Pancreas (tissue), 10 donors: ENCODE measurements around the gene ZFP1. TPM values are rescaled to one million over a fixed set of nuclear protein-coding genes. Genes with fewer than 3 reads are reported as not detected.

ENCODE experiments used
- ATAC-seq, 4 donors: fragments of 200-7000 bp; cut with Tn5 transposase; one replicate each; pipeline versions ENCODE4 v1.8.0 to v1.9.1; 2020; ENCODE audit warnings: mild to moderate bottlenecking in 4 of 4, moderate library complexity in 4 of 4
- DNase-seq, 6 donors: peaks; one replicate each; pipeline ENCODE4 v3.0.0-alpha.2; 2020
- FAIRE-seq: peaks from 2 replicates; lab custom pipeline; 2012; peaks lifted over from hg19 to GRCh38; lab: Jason Lieb, UNC
- H3K27ac ChIP-seq, 4 donors: fragments of 200-600 bp; sonication (generic); 1 replicate in 3 of 4; 2 replicates in 1 of 4; pipeline versions ENCODE4 v1.5.0 to v1.8.0; 2020
- H3K27me3 ChIP-seq, 4 donors: fragments of 200-600 bp; one replicate each; pipeline ENCODE4 v1.8.0; 2021
- H3K36me3 ChIP-seq, 3 donors: fragments of 200-600 bp; sonication (generic) in 1 of 3; one replicate each; pipeline versions ENCODE4 v1.5.0 to v1.8.0; 2020 to 2021
- H3K4me1 ChIP-seq, 3 donors: fragments of 200-600 bp; one replicate each; pipeline ENCODE4 v1.8.0; 2021
- H3K4me3 ChIP-seq, 4 donors: fragments of 200-600 bp; sonication (generic) in 2 of 4; one replicate each; pipeline versions ENCODE4 v1.5.0 to v1.8.0; 2020 to 2021
- H3K9me3 ChIP-seq, 4 donors: fragments of 200-600 bp; one replicate each; pipeline ENCODE4 v1.8.0; 2021
- WGBS, 2 donors: extraction: QIAGEN DNeasy Blood & Tissue Kit; methylation state at CpG; one replicate each; pipeline ENCODE4 v1.1.7; 2013; 5-methylcytosine and 5-hydroxymethylcytosine counted together
- intact Hi-C, 3 donors: fragments of 100-400 bp; cut with DNase I; formaldehyde crosslinking; loops; one replicate each; pipeline versions ENCODE4 v1.11.1 to v1.14.2; 2022
- polyA plus RNA-seq, 2 donors: library from polyadenylated mRNA; stranded (reverse); fragments of 200-250 nt; gene quantifications; one replicate each; pipeline ENCODE4 v1.2.3, GENCODE V29; 2013
- total RNA-seq, 6 donors: library from RNA; stranded (reverse); fragmentation: NEBNext Ultra II Directional in 4 of 6; extraction: Animal tissue kit (Norgen Biotek cat#: 25700) in 4 of 6; gene quantifications; one replicate each; pipeline versions ENCODE4 v1.2.1 to v1.2.4, GENCODE V29; 2021 to 2023
- TF ChIP-seq, protein P1 (sequence below), 4 donors: fragments of 200-600 bp; sonication (generic) in 3 of 4; IDR thresholded peaks; one replicate each; pipeline versions ENCODE4 v1.5.0 to v1.8.0; 2021; ENCODE audit warnings: antibody characterized with exemption in 4 of 4
- donor health status: healthy with polysubstance abuse.
- donor health status: DM: no; HTN: no; CAD: no; lungs with moderate emphysema.
- donor health status: DM: no; HTN: no; CAD: no.
- donor health status: control.
- donor health status: control.
- donor health status: Bipolar disorder and iron deficiency.
- donor health status: DM: yes; HTN: yes; CAD: no.
- donor health status: DM: no; HTN: no; CAD: no.
- donor health status: DM: no; HTN: no; CAD: no.
- donor health status: DM: yes; HTN: yes; CAD: no.

Gene ZFP1
- total and polyA plus RNA-seq, 8 donors, result 1.8 to 4.2 (median 3.1) TPM

DNA sequence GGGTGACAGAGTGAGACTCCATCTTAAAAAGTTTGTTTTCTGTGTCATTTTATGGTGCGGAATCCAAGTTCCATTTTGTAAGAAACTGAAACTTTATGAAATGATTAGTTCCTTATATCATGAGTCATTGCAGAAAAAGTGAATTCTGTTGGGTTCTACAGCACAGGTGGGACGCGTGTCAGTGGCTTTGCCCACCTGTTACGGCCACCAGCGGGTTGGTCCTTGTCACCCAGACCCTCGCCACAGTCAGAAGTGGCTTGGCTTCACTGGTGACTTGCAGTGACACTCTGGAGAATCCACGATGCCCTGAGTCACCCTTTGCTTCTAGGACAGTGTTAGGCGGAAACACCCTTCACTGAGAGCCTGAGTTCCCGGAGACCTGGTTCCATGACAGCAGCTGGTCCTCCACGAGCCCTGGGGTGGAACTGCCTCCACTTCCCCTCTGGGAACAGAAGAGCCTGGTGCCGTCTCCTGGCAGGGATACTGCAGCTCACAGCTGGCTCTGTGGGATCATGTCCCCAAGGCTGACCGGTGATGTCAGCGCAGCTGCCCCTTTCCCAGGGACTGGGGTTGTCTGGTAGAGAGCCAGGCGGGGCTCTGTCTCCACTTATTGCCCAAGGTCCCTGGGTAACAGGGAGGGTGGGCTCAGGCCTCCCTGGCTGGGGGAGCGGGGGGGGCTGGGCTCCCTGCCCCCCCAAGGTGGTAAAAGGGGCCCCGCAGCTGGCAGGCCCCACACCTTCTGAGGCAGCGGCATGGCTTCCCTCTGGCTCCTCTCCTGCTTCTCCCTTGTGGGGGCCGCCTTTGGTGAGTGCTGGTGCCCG, 70.1 kb downstream of the ZFP1 start, which contains the start of gene CTRB1:
TSS of gene CTRB1 (plus strand) at position 733 of the 821 bp plus-strand sequence. CDS start at position 753, 20 bp downstream.
- ATAC-seq (peak; percentile 53 to 65 (median 60)), FAIRE-seq (no peak), DNase-seq (peak; percentile 93 to 99 (median 98))
- peak within 1 kb of the TSS; percentile 11 to 60 (median 46) for H3K4me3 ChIP-seq
- intact Hi-C loops, result no loop called here
- no peaks in the 10 kb centered on the region for H3K9me3 ChIP-seq
- TF ChIP-seq, protein P1, sequence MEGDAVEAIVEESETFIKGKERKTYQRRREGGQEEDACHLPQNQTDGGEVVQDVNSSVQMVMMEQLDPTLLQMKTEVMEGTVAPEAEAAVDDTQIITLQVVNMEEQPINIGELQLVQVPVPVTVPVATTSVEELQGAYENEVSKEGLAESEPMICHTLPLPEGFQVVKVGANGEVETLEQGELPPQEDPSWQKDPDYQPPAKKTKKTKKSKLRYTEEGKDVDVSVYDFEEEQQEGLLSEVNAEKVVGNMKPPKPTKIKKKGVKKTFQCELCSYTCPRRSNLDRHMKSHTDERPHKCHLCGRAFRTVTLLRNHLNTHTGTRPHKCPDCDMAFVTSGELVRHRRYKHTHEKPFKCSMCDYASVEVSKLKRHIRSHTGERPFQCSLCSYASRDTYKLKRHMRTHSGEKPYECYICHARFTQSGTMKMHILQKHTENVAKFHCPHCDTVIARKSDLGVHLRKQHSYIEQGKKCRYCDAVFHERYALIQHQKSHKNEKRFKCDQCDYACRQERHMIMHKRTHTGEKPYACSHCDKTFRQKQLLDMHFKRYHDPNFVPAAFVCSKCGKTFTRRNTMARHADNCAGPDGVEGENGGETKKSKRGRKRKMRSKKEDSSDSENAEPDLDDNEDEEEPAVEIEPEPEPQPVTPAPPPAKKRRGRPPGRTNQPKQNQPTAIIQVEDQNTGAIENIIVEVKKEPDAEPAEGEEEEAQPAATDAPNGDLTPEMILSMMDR (IDR thresholded peaks at IDR 0.05), result no peak
- 42 to 51% methylated on average over 18 to 19 of the region's 19 CpGs for WGBS, 2 donors
- peak within 1 kb of the TSS; percentile 86 to 98 (median 91) for H3K27ac ChIP-seq
- no peaks in the 10 kb centered on the region for H3K27me3 ChIP-seq
- peaks cover 0 to 4% (median 0%) of the 10 kb centered on the region in 3 donors for H3K36me3 ChIP-seq
- peaks cover 4 to 11% (median 11%) of the 10 kb centered on the region in 3 donors for H3K4me1 ChIP-seq

DNA sequence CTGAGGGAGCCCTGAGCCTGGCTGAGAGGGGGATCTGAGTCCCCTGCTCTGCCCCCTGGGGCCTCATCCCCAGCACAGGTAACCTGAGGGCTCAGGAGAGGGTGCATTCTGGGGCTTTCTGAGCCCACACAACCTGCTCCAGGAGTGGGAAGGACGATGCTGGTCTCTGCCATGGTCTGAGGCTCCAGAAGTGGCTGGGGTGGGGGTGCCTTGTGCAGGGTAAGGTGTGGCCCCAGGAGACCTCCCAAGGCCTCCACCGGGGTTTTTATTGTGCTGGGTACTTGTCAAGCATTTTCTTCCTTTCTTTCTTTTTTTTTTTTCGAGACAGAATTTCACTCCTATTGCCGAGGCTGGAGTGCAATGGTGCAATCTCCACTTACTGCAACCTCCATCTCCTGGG, 70.8 kb downstream of the ZFP1 start:
- Histone ChIP-seq H3K27me3 (no peaks in the 10 kb centered on the region), H3K9me3 (no peaks in the 10 kb centered on the region), H3K36me3 (peaks cover 0 to 4% (median 0%) of the 10 kb centered on the region in 3 donors), H3K27ac (peak overlapping the region; percentile 86 to 98 (median 91)), H3K4me3 (peak overlapping the region; percentile 11 to 60 (median 46)), H3K4me1 (peaks cover 4 to 11% (median 11%) of the 10 kb centered on the region in 3 donors)
- intact Hi-C loops, result no loop called here
- FAIRE-seq (no peak), DNase-seq (no peak), ATAC-seq (peak; percentile 0 to 13 (median 2))
- WGBS, 2 donors, result 28 to 40% methylated on average over 4 of the region's 4 CpGs
- TF ChIP-seq, protein P1 (IDR thresholded peaks at IDR 0.05), result no peak

DNA sequence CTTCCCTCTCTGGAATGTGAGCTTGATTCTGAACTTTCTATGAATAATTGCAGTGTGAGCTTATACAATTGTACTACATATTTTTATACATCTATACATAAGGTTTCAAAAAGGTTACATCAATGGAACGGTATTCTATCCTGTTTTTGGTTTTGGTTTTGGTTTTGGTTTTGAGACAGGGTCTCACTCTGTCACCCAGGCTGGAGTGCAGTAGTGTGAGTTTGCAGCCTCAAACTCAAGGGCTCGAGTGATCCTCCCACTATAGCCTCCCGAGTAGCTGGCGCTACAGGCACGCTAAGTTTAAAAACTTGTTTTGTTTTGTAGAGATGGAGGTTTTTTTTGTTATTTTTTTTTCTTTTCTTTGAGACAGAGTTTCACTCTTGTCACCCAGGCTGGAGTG, 71.5 kb downstream of the ZFP1 start:
- H3K27ac ChIP-seq, result peak overlapping the region; percentile 86 to 98 (median 91)
- WGBS, 2 donors, result 30 to 40% methylated on average over 5 of the region's 5 CpGs
- intact Hi-C loops, result loop anchor here in 1 of 3 donors (2.0 kb wide), 1 partner anchor 19 kb away; no protein-coding TSS in a partner anchor
- no peaks in the 10 kb centered on the region for H3K9me3 ChIP-seq
- FAIRE-seq (no peak), ATAC-seq (no peak), DNase-seq (peak in 1 of 6 donors; percentile 41)
- TF ChIP-seq, protein P1 (IDR thresholded peaks at IDR 0.05), result no peak
- H3K27me3 ChIP-seq, result no peaks in the 10 kb centered on the region
- peaks cover 0 to 12% (median 0%) of the 10 kb centered on the region in 3 donors for H3K36me3 ChIP-seq
- H3K4me1 ChIP-seq, result peaks cover 4 to 11% (median 11%) of the 10 kb centered on the region in 3 donors
- peak overlapping the region; percentile 11 to 60 (median 46) for H3K4me3 ChIP-seq

Other genes starting within 250 kb of the ZFP1 start
- 10 to 100 TPM; 23.0 to 43.7 (median 31.9) TPM for gene WDR59, start 163.4 kb upstream of the ZFP1 start, total RNA-seq
- 10 to 100 TPM; 30.0 to 62.3 TPM for gene WDR59, start 163.4 kb upstream of the ZFP1 start, polyA plus RNA-seq
- 10 to 100 TPM in 1 of 6 donors, 1 to 10 TPM in 5; 5.4 to 11.4 (median 8.1) TPM for gene ZNRF1, start 149.5 kb upstream of the ZFP1 start, total RNA-seq
- gene ZNRF1, start 149.5 kb upstream of the ZFP1 start, polyA plus RNA-seq, result 1 to 10 TPM; 5.3 to 7.9 TPM
- 10 to 100 TPM in 2 of 6 donors, 1 to 10 TPM in 4; 6.9 to 12.2 (median 8.6) TPM for gene LDHD, start 31.7 kb upstream of the ZFP1 start, total RNA-seq
- gene LDHD, start 31.7 kb upstream of the ZFP1 start, polyA plus RNA-seq, result 10 to 100 TPM; 15.8 to 20.3 TPM
- gene CTRB2, start 58.6 kb downstream of the ZFP1 start, total RNA-seq, result over 10,000 TPM; 36,685 to 57,899 (median 39,778) TPM
- gene CTRB2, start 58.6 kb downstream of the ZFP1 start, polyA plus RNA-seq, result over 10,000 TPM; 20,002 to 30,463 TPM
- over 10,000 TPM; 14,339 to 37,242 (median 26,937) TPM for gene CTRB1, start 70.5 kb downstream of the ZFP1 start, total RNA-seq
- over 10,000 TPM; 23,150 to 29,718 TPM for gene CTRB1, start 70.5 kb downstream of the ZFP1 start, polyA plus RNA-seq
- gene BCAR1, start 103.1 kb downstream of the ZFP1 start, total RNA-seq, result 10 to 100 TPM; 30.1 to 56.9 (median 40.4) TPM
- gene BCAR1, start 103.1 kb downstream of the ZFP1 start, polyA plus RNA-seq, result 10 to 100 TPM; 60.1 to 66.7 TPM